GM13977 (cell line): ENCODE data around the gene PCP4L1.
"Not testable (repeated sequence)": the region's sequence is repeated elsewhere in the genome, so short reads cannot be mapped to it uniquely, and the experiment has no call there.

ENCODE experiments used
- DNase-seq: peaks from one replicate; pipeline ENCODE4 v3.0.0; 2012; ENCODE audit warnings: low spot score
- CTCF ChIP-seq: IDR thresholded peaks from 2 replicates; pipeline ENCODE4 v1.5.1; 2012; ENCODE audit warnings: mild to moderate bottlenecking, control low read depth; ENCODE audit not compliant: insufficient read depth; ENCODE audit errors: extremely low read depth, missing control alignments
- in situ Hi-C: fragments of 300-500 bp; cut with MboI; formaldehyde crosslinking; loops from one replicate; pipeline ENCODE4 v1.12.0; 2022; ENCODE audit warnings: low sequenced_read_pairs, low pct_unique_long_range_greater_than_20kb, mixed read lengths, inconsistent platforms; ENCODE audit not compliant: unreplicated experiment

Gene PCP4L1

DNA sequence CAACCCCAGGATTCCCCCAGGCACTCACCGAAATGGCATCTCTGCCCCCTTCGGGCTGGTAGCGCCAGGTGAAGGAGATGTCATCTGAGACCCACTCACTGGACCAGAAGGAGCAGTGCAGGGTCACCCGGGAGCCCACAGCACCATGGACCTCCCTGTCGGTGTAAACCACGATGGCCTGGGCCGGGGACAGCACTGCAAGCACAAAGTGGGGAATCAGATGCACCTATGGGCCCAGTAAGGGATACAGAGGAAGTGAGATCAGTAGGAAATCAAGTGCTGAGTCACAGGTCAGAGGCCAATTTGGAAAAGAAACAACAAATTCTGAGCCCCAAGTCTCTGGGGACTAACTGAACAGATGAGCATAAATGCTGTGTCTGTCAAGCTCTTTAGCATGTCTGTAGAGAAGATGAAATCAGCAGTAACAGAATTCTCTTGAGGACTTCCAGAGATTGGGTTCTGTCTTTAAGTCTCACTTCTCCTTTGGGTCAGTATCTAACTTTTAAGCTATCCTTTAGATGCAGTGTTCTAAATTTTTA lies 48.8 kb downstream of the PCP4L1 start:
- no peak for TF ChIP-seq CTCF
- no peak for DNase-seq
- in situ Hi-C loops = no loop called here

- no peak for DNase-seq
- in situ Hi-C loops = no loop called here
- TF ChIP-seq CTCF = no peak
Observed at GRCh38 chr1:161307892-161308638, 49.5 kb downstream of the PCP4L1 start.

DNA sequence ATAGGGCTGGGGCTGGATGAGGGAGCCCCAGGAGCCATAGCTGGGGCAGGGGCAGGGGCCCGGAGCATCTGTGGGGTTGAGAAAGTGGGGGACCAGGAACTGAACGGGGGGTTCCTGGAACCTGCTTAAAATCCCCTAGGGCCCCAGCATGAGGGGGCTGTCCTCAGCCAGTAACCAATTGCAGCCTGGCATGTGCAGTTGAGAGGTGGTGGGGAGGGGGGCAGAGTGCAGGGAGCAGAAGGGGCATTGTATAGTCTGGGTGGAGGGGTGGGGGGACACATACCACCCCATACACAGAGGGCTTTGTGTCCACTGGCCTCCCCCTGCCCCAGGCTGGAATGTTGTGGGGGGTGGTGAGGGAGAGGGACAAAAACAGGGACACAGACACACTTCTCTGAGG lies 51.3 kb downstream of the PCP4L1 start, which contains the start of gene MPZ:
Gene MPZ, minus strand, starts transcription at position 101 of the 400 bp plus-strand sequence. Its CDS starts 63 bp downstream, at position 38.
- DNase-seq = no peak
- in situ Hi-C loops = no loop called here
- TF ChIP-seq CTCF = no peak

DNA sequence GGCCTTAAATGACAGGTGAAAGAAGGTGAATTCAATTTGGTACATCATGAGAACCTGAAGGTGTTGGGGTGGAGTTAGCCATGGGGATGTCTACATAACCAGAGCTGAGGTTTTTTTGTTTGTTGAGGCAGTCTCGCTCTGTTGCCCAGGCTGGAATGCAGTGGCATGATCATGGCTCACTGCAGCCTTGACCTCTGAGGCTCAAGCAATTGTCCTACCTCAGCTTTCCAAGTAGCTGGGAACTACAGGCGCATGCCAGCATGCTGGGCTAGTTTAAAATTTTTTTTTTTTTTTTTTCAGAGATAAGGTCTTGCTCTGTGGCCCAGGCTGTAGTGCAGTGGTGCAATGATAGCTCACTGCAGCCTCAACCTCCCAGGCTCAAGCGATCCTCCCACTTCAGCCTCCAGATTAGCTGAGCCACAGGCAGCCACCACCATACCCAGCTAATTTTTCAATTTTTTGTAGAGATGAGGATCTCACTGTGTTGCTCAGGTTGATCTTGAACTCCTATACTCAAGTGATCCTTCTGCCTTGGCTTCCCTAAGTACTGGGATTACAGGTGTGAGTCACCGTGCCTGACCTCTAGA lies 53.1 kb downstream of the PCP4L1 start:
- TF ChIP-seq CTCF = no peak
- in situ Hi-C loops = no loop called here
- DNase-seq = no peak

- DNase-seq = no peak
- in situ Hi-C loops = no loop called here
- no peak for TF ChIP-seq CTCF
Observed at GRCh38 chr1:161313554-161314200, 55.1 kb downstream of the PCP4L1 start.

DNA sequence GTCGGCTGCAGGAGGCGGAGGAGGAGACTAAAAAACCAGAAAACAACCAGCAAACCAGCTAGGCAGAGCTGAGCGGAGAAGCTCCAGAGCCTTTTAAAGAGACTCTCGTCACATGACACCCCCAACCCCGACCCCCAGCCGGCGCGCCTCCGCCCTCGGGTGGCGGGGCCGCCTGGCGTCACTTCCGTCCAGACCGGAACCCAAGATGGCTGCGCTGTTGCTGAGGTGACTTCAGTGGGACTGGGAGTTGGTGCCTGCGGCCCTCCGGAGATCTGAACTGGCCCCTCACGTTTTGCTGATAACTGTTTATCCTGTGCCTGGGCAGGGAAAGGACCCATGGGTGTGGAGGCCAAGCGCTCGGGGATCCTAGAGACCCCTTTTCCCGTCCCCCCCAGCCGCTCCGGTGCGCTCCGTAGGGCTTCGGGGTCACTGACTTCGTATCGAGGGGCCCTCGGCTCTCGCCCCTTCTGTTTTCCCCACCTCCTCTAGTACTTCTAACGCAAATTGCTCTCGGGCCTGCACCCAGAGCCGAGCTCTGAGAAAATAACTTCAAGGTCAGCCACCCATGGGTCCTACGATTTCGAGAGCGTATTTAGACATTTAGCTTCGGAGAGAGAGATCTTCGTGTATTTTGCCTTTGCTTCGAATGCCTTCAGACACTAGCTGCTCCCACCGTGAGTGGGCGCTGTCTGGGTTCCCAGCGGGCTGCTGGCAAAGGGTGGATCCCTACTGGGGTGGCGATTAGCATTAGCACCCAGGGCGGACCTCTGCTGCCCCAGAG lies 55.8 kb downstream of the PCP4L1 start, which contains the start of gene SDHC:
Gene SDHC, plus strand, starts transcription at position 181 of the 781 bp plus-strand sequence. Its CDS starts 25 bp downstream, at position 206.
- DNase-seq = peak; percentile 93
- TF ChIP-seq CTCF = peak; percentile 29
- in situ Hi-C loops = no loop called here

DNA sequence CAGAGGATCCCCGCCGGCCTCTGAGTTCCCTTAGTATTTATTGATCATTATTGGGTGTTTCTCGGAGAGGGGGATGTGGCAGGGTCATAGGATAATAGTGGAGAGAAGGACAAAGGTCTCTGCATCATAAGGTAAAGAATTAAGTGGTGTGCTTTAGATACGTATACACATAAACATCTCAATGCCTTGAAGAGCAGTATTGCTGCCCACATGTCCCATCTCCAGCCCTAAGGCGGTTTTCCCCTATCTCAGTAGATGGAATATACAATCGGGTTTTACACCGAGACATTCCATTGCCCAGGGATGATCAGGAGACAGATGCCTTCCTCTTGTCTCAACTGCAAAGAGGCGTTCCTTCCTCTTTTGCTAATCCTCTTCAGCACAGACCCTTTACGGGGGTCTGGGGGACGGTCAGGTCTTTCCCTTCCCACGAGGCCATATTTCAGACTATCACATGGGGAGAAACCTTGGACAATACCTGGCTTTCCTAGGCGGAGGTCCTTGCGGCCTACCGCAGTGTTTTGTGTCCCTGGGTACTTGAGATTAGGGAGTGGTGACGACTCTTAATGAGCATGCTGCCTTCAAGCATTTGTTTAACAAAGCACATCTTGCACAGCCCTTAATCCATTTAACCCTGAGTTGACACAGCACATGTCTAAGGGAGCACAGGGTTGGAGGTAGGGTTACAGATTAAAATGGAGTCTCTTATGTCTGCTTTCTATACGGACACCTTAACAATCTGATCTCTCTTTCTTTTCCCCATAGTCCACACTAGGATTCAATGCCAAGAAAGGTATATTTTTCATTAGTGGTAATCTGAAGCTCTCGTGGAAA lies 57.5 kb downstream of the PCP4L1 start:
- DNase-seq, in situ Hi-C loops: not testable (repeated sequence)
